Naive thymus-derived CD8-positive, alpha-beta T cell (primary cell): Measurements from ENCODE around the gene RNF145. TPM values are rescaled to one million over a fixed set of nuclear protein-coding genes. Genes with fewer than 3 reads are reported as not detected.

Experiments
- ATAC-seq, 2 donors: fragments of 150-1000 bp; cut with Tn5 transposase in 1 of 2; sonication (Bioruptor Pico), chemical (Tn5 transposase) in 1 of 2; 1 replicate in 1 of 2; 2 replicates in 1 of 2; pipeline ENCODE4 v1.10.0; 2021; ENCODE audit warnings: mild to moderate bottlenecking in 2 of 2, moderate library complexity in 2 of 2
- POLR2A ChIA-PET: fragments of 350-600 bp; sonication (Branson Sonifier 250); formaldehyde crosslinking; loops from one replicate; lab custom pipeline; 2021; ENCODE audit warnings: antibody characterized with exemption; lab: Charles Lee
- DNase-seq, 10 donors: peaks; one replicate each; pipeline versions ENCODE4 v3.0.0 to v3.0.0-alpha.2; 2020 to 2022
- H3K27ac Mint-ChIP-seq, 10 donors: one replicate each; pipeline ENCODE4 v1.8.0; 2020 to 2022; ENCODE audit warnings: mild to moderate bottlenecking in 10 of 10, mixed read lengths in 10 of 10, moderate library complexity in 4 of 10, inconsistent platforms in 1 of 10
- H3K27me3 Mint-ChIP-seq, 5 donors: one replicate each; pipeline ENCODE4 v1.8.0; 2021 to 2022; ENCODE audit warnings: mixed read lengths in 5 of 5
- H3K36me3 Mint-ChIP-seq, 3 donors: one replicate each; pipeline ENCODE4 v1.8.0; 2020 to 2022; ENCODE audit warnings: mixed read lengths in 3 of 3, mild to moderate bottlenecking in 2 of 3, inconsistent platforms in 1 of 3
- H3K4me1 Mint-ChIP-seq, 4 donors: one replicate each; pipeline ENCODE4 v1.8.0; 2021 to 2022; ENCODE audit warnings: mixed read lengths in 4 of 4
- H3K4me3 Mint-ChIP-seq, 10 donors: one replicate each; pipeline ENCODE4 v1.8.0; 2020 to 2022; ENCODE audit warnings: mild to moderate bottlenecking in 10 of 10, mixed read lengths in 10 of 10, moderate library complexity in 6 of 10, inconsistent platforms in 1 of 10
- H3K9me3 Mint-ChIP-seq, 9 donors: one replicate each; pipeline ENCODE4 v1.8.0; 2020 to 2022; ENCODE audit warnings: mixed read lengths in 9 of 9, mild to moderate bottlenecking in 3 of 9, inconsistent platforms in 1 of 9, moderate library complexity in 1 of 9
- polyA plus RNA-seq, 3 donors: library from polyadenylated mRNA; unstranded; fragments of 300-500 nt; fragmentation: Illumina TruSeq; gene quantifications; one replicate each; pipeline ENCODE4 v1.2.3, GENCODE V29; 2021
- total RNA-seq, 8 experiments: library from RNA in 2 of 8; stranded (reverse) in 2 of 8; gene quantifications; one replicate each; pipeline ENCODE4 v1.2.3 and lab custom pipeline; 2021 to 2026

The RNF145 gene
- 10 to 100 TPM; 46.8 to 54.2 TPM for total RNA-seq
- 10 to 100 TPM in 1 of 3 donors, 1 to 10 TPM in 2; 6.3 to 11.2 (median 7.4) TPM for polyA plus RNA-seq
- 65.7 to 476 (median 109) reads per million in 6 experiments for total RNA-seq (lab: John Stamatoyannopoulos, UW)

- POLR2A ChIA-PET = interaction anchor here (2.3 to 3.0 kb wide), 3 partner anchors 11 to 54 kb away, joined by 6 to 42 read pairs (median 11); no protein-coding TSS in a partner anchor
- Mint-ChIP-seq H3K4me1 (peaks cover 21 to 57% (median 48%) of the 10 kb centered on the region in 4 donors), H3K4me3 (peak within 1 kb of the TSS; percentile 92 to 100 (median 98)), H3K36me3 (no peaks in the 10 kb centered on the region), H3K9me3 (no peaks in the 10 kb centered on the region), H3K27me3 (no peaks in the 10 kb centered on the region), H3K27ac (peak within 1 kb of the TSS; percentile 98 to 100 (median 98))
- ATAC-seq (peak; percentile 78 to 79), DNase-seq (peak; percentile 84 to 96 (median 94))
Measured at GRCh38 chr5:159209438-159210209, at the start of gene RNF145. TSS of gene RNF145 (minus strand) at chr5:159209553. CDS start at chr5:159203617, 5,936 bp downstream.

GRCh38 chr5:159258361-159258760 is 49.0 kb upstream of the RNF145 start:
- H3K4me3 Mint-ChIP-seq = no peak overlapping the region

GRCh38 chr5:159257629-159258283 is 48.4 kb upstream of the RNF145 start:
- peaks cover 9 to 19% (median 14%) of the 10 kb centered on the region in 4 donors for H3K4me1 Mint-ChIP-seq
- ATAC-seq (no peak), DNase-seq (no peak)
- no peaks in the 10 kb centered on the region for H3K9me3 Mint-ChIP-seq
- H3K27me3 Mint-ChIP-seq = peaks cover 0 to 12% (median 0%) of the 10 kb centered on the region in 5 donors
- no peaks in the 10 kb centered on the region for H3K36me3 Mint-ChIP-seq
- POLR2A ChIA-PET = no interaction called here
- H3K4me3 Mint-ChIP-seq = no peak overlapping the region
- H3K27ac Mint-ChIP-seq = no peak overlapping the region

More at GRCh38 chr5:159258361-159258760, 49.0 kb upstream of the RNF145 start:
- Mint-ChIP-seq H3K4me1 (peaks cover 11 to 24% (median 17%) of the 10 kb centered on the region in 4 donors), H3K9me3 (no peaks in the 10 kb centered on the region), H3K36me3 (peaks cover 0 to 1% (median 0%) of the 10 kb centered on the region in 3 donors), H3K27ac (no peak overlapping the region), H3K27me3 (peaks cover 0 to 12% (median 0%) of the 10 kb centered on the region in 5 donors)
- POLR2A ChIA-PET = no interaction called here
- ATAC-seq (no peak), DNase-seq (no peak)

GRCh38 chr5:159257007-159257406 is 47.7 kb upstream of the RNF145 start:
- Mint-ChIP-seq H3K4me3 (no peak overlapping the region), H3K27me3 (peaks cover 0 to 12% (median 0%) of the 10 kb centered on the region in 5 donors), H3K9me3 (no peaks in the 10 kb centered on the region), H3K4me1 (peaks cover 6 to 13% (median 7%) of the 10 kb centered on the region in 4 donors), H3K27ac (peak overlapping the region in 3 of 10 donors; percentile 3 to 27 (median 4)), H3K36me3 (no peaks in the 10 kb centered on the region)
- DNase-seq = no peak
- ATAC-seq = no peak
- POLR2A ChIA-PET = no interaction called here

GRCh38 chr5:159252195-159252594 is 42.8 kb upstream of the RNF145 start:
- no peak for ATAC-seq
- no peaks in the 10 kb centered on the region for H3K4me1 Mint-ChIP-seq
- H3K9me3 Mint-ChIP-seq = no peaks in the 10 kb centered on the region
- POLR2A ChIA-PET = no interaction called here
- peaks cover 0 to 21% (median 5%) of the 10 kb centered on the region in 5 donors for H3K27me3 Mint-ChIP-seq
- H3K36me3 Mint-ChIP-seq = no peaks in the 10 kb centered on the region
- H3K27ac Mint-ChIP-seq = peak overlapping the region in 1 of 10 donors; percentile 44
- H3K4me3 Mint-ChIP-seq = no peak overlapping the region
- no peak for DNase-seq

GRCh38 chr5:159249158-159249557 is 39.8 kb upstream of the RNF145 start:
- no peak overlapping the region for H3K4me3 Mint-ChIP-seq
- peaks cover 5 to 12% (median 7%) of the 10 kb centered on the region in 5 donors for H3K27me3 Mint-ChIP-seq
- peaks cover 0 to 3% (median 0%) of the 10 kb centered on the region in 4 donors for H3K4me1 Mint-ChIP-seq
- no peak overlapping the region for H3K27ac Mint-ChIP-seq
- DNase-seq = no peak
- H3K9me3 Mint-ChIP-seq = no peaks in the 10 kb centered on the region
- no peaks in the 10 kb centered on the region for H3K36me3 Mint-ChIP-seq
- ATAC-seq = no peak
- POLR2A ChIA-PET = no interaction called here

GRCh38 chr5:159244890-159245289 is 35.5 kb upstream of the RNF145 start:
- DNase-seq = no peak
- Mint-ChIP-seq H3K27ac (peak overlapping the region in 1 of 10 donors; percentile 60), H3K36me3 (no peaks in the 10 kb centered on the region), H3K9me3 (no peaks in the 10 kb centered on the region), H3K4me3 (no peak overlapping the region), H3K4me1 (peaks cover 3 to 20% (median 12%) of the 10 kb centered on the region in 4 donors), H3K27me3 (peaks cover 5 to 12% (median 7%) of the 10 kb centered on the region in 5 donors)
- ATAC-seq = no peak
- POLR2A ChIA-PET = no interaction called here

GRCh38 chr5:159244163-159244562 is 34.8 kb upstream of the RNF145 start:
- DNase-seq (no peak), ATAC-seq (no peak)
- Mint-ChIP-seq H3K4me3 (no peak overlapping the region), H3K4me1 (peaks cover 3 to 20% (median 12%) of the 10 kb centered on the region in 4 donors), H3K27me3 (peaks cover 5 to 12% (median 7%) of the 10 kb centered on the region in 5 donors), H3K36me3 (no peaks in the 10 kb centered on the region), H3K9me3 (no peaks in the 10 kb centered on the region), H3K27ac (no peak overlapping the region)
- POLR2A ChIA-PET = no interaction called here

- POLR2A ChIA-PET = interaction anchor here (0.7 kb wide), 1 partner anchor 72 kb away, joined by 3 read pairs; no protein-coding TSS in a partner anchor
- peaks cover 3 to 8% (median 7%) of the 10 kb centered on the region in 5 donors for H3K27me3 Mint-ChIP-seq
- H3K27ac Mint-ChIP-seq = no peak overlapping the region
- no peak for DNase-seq
- H3K4me1 Mint-ChIP-seq = peaks cover 3 to 20% (median 12%) of the 10 kb centered on the region in 4 donors
- ATAC-seq = no peak
- H3K9me3 Mint-ChIP-seq = no peaks in the 10 kb centered on the region
- no peaks in the 10 kb centered on the region for H3K36me3 Mint-ChIP-seq
- H3K4me3 Mint-ChIP-seq = no peak overlapping the region
Measured at GRCh38 chr5:159243385-159243784, 34.0 kb upstream of the RNF145 start.

- no peak overlapping the region for H3K27ac Mint-ChIP-seq
- H3K4me1 Mint-ChIP-seq = peaks cover 3 to 20% (median 12%) of the 10 kb centered on the region in 4 donors
- DNase-seq (no peak), ATAC-seq (no peak)
- peak overlapping the region in 1 of 10 donors; percentile 16 for H3K4me3 Mint-ChIP-seq
- POLR2A ChIA-PET = no interaction called here
- H3K36me3 Mint-ChIP-seq = no peaks in the 10 kb centered on the region
- no peaks in the 10 kb centered on the region for H3K9me3 Mint-ChIP-seq
- H3K27me3 Mint-ChIP-seq = peaks cover 0 to 7% (median 3%) of the 10 kb centered on the region in 5 donors
Measured at GRCh38 chr5:159242656-159243055, 33.3 kb upstream of the RNF145 start.

GRCh38 chr5:159241946-159242552 is 32.7 kb upstream of the RNF145 start:
- POLR2A ChIA-PET = no interaction called here
- no peak for DNase-seq
- no peak for ATAC-seq
- H3K36me3 Mint-ChIP-seq = no peaks in the 10 kb centered on the region
- peaks cover 3 to 20% (median 12%) of the 10 kb centered on the region in 4 donors for H3K4me1 Mint-ChIP-seq
- H3K27ac Mint-ChIP-seq = no peak overlapping the region
- H3K9me3 Mint-ChIP-seq = no peaks in the 10 kb centered on the region
- peak overlapping the region in 1 of 10 donors; percentile 16 for H3K4me3 Mint-ChIP-seq
- peaks cover 0 to 7% (median 3%) of the 10 kb centered on the region in 5 donors for H3K27me3 Mint-ChIP-seq

GRCh38 chr5:159240301-159240870 is 31.0 kb upstream of the RNF145 start:
- H3K9me3 Mint-ChIP-seq = no peaks in the 10 kb centered on the region
- H3K27ac Mint-ChIP-seq = no peak overlapping the region
- H3K4me1 Mint-ChIP-seq = peaks cover 0 to 20% (median 12%) of the 10 kb centered on the region in 4 donors
- H3K27me3 Mint-ChIP-seq = no peaks in the 10 kb centered on the region
- ATAC-seq (no peak), DNase-seq (no peak)
- H3K4me3 Mint-ChIP-seq = no peak overlapping the region
- no peaks in the 10 kb centered on the region for H3K36me3 Mint-ChIP-seq
- POLR2A ChIA-PET = no interaction called here
